GM23248 (cell line): ENCODE measurements around the gene PWP2.
"Not testable (repeated sequence)": the region's sequence is repeated elsewhere in the genome, so short reads cannot be mapped to it uniquely, and the experiment has no call there.

Experiments
- EZH2 ChIP-seq: fragments of 200-600 bp; sonication (generic); IDR thresholded peaks from 2 replicates; pipeline ENCODE4 v1.6.1; 2018; ENCODE audit warnings: antibody characterized with exemption, mild to moderate bottlenecking; ENCODE audit not compliant: insufficient read depth, poor library complexity, severe bottlenecking
- EZH2phosphoT487 ChIP-seq: fragments of 200-600 bp; sonication (generic); IDR thresholded peaks from 2 replicates; pipeline ENCODE4 v1.6.1; 2018; ENCODE audit warnings: antibody characterized with exemption, moderate library complexity, mild to moderate bottlenecking, low read depth; ENCODE audit not compliant: insufficient read depth

- TF ChIP-seq EZH2phosphoT487, EZH2: not testable (repeated sequence)
These were observed 33.3 kb downstream of the PWP2 start for GRCh38 chr21:44140552-44140932.
